ENCODE data around the gene LARP4B. TPM values are rescaled to one million over a fixed set of nuclear protein-coding genes. Genes with fewer than 3 reads are reported as not detected.

LARP4B gene
- total and polyA plus RNA-seq, 2 donors (not counting 3 experiments of a cell fraction or from before 2014, with no cell fraction given), result 27.4 to 101 TPM

DNA sequence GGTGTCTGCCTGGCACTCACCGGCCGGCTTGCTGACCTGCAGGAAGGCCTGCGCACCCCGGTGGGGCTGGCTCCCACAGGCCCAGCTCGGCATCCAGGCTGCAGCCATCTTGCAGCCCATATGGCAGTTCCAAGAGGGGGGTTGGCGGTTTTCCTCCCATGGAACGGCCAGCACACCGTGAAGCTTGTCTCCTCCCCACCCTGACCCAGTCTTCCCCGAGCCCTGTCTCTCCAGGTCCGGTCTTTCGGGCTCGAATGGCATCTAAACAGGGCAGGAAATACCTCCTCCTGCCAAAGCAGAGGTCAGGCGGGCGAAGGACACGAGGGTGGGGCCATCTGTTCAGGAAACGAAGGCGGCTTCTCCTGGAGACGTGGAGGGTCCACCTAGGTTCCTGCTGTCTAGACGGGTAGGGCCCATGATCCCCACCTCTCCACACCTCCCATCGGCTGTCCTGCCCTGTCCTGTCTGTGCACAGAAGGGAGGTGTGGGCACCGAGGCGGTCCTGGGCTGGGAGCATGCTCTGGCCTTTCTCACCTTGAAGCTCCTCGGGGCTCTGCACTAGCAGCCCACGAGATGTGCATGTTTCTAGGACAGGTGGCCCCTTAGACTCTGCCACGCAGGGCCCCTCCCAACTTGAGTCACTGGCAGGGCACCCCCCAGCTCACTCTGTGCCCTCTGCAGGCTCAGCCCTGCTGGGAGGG is 128.3 kb downstream of the LARP4B start:
- BruUV-seq (replicated peaks), result no TSS peak
- H3K4me3 ChIP-seq (replicated peaks in 1 of 3; ENCODE audit: insufficient read depth in 1 of 3, low read depth in 1 of 3, low read length in 3 of 3), result no peak overlapping the region
- no peak overlapping the region for H3K4me2 ChIP-seq (ENCODE audit: insufficient read depth, low read length)
- POLR2A ChIA-PET, result interaction anchor here (0.6 kb wide), 1 partner anchor 30 kb away, joined by 5 read pairs; no protein-coding TSS in a partner anchor
- no peak overlapping the region for H2AFZ ChIP-seq (ENCODE audit: low read depth, low read length)
- no peaks in the 10 kb centered on the region for H3K27me3 ChIP-seq (ENCODE audit: control insufficient read depth in 2 of 2, insufficient read depth in 2 of 2, low read length in 2 of 2)
- H3K36me3 ChIP-seq (ENCODE audit: control insufficient read depth in 2 of 2, extremely low read depth in 1 of 2, insufficient read depth in 2 of 2, low read length in 2 of 2), result peaks cover 2 to 10% of the 10 kb centered on the region in 2 experiments
- TF ChIP-seq FOS (IDR thresholded peaks at IDR 0.05; ENCODE audit: borderline replicate concordance, insufficient read depth, low read length) (no peak), MYC (IDR thresholded peaks at IDR 0.05; ENCODE audit: low read depth, low read length) (no peak), POLR2AphosphoS5 (IDR thresholded peaks at IDR 0.05; ENCODE audit: insufficient read depth, low read depth, low read length) (no peak), JUN (IDR thresholded peaks at IDR 0.05; ENCODE audit: borderline replicate concordance, insufficient read depth, insufficient read length, low read depth) (no peak), EZH2 (IDR thresholded peaks at IDR 0.05; ENCODE audit: borderline replicate concordance, low read depth, low read length, severe bottlenecking) (no peak), GATA2 (IDR thresholded peaks at IDR 0.05; ENCODE audit: insufficient read depth, insufficient read length, low read depth, low read length) (no peak), POLR2A (IDR thresholded peaks at IDR 0.05; ENCODE audit: low read depth, low read length) (no peak)
- TF ChIP-seq, protein P1, sequence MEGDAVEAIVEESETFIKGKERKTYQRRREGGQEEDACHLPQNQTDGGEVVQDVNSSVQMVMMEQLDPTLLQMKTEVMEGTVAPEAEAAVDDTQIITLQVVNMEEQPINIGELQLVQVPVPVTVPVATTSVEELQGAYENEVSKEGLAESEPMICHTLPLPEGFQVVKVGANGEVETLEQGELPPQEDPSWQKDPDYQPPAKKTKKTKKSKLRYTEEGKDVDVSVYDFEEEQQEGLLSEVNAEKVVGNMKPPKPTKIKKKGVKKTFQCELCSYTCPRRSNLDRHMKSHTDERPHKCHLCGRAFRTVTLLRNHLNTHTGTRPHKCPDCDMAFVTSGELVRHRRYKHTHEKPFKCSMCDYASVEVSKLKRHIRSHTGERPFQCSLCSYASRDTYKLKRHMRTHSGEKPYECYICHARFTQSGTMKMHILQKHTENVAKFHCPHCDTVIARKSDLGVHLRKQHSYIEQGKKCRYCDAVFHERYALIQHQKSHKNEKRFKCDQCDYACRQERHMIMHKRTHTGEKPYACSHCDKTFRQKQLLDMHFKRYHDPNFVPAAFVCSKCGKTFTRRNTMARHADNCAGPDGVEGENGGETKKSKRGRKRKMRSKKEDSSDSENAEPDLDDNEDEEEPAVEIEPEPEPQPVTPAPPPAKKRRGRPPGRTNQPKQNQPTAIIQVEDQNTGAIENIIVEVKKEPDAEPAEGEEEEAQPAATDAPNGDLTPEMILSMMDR (IDR thresholded peaks at IDR 0.05; ENCODE audit: extremely low read depth in 1 of 2, insufficient read depth in 1 of 2, low read depth in 1 of 2, low read length in 2 of 2), result no peak
- TF ChIP-seq, protein P2, sequence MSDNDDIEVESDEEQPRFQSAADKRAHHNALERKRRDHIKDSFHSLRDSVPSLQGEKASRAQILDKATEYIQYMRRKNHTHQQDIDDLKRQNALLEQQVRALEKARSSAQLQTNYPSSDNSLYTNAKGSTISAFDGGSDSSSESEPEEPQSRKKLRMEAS (IDR thresholded peaks at IDR 0.05; ENCODE audit: insufficient read depth, insufficient read length), result no peak
- intact Hi-C loops (cut with micrococcal nuclease), result no loop called here
- H3K9ac ChIP-seq (replicated peaks; ENCODE audit: extremely low read depth, insufficient read depth, low read length), result no peak overlapping the region
- no peak for FAIRE-seq
- H4K20me1 ChIP-seq (replicated peaks; ENCODE audit: control insufficient read depth, extremely low read depth, insufficient read depth, low read length), result peaks cover 2% of the 10 kb centered on the region
- H3K79me2 ChIP-seq (ENCODE audit: control insufficient read depth, insufficient read depth, low read length), result no peaks in the 10 kb centered on the region
- H3K27ac ChIP-seq (ENCODE audit: insufficient read depth, low read depth, low read length), result no peak overlapping the region
- no peaks in the 10 kb centered on the region for H3K9me1 ChIP-seq (replicated peaks; ENCODE audit: control insufficient read depth, extremely low read depth, insufficient read depth, low read length)
- no peaks in the 10 kb centered on the region for H3K9me3 ChIP-seq (replicated peaks; ENCODE audit: control insufficient read depth, insufficient read depth, low read length)
- no peak for DNase-seq (ENCODE audit: low read depth, low spot score)
- no peaks in the 10 kb centered on the region for H3K4me1 ChIP-seq (ENCODE audit: control insufficient read depth, extremely low read depth, insufficient read depth, low read length)
- CTCF ChIA-PET, result interaction anchor here (0.6 to 0.9 kb wide), 2 partner anchors 9 to 10 kb away, joined by 3 to 4 read pairs; no protein-coding TSS in a partner anchor
- dilution Hi-C loops (cut with MboI; ENCODE audit: extremely low pct_ligation_motif_present, low sequenced_read_pairs), result no loop called here

All from endothelial cell of umbilical vein (primary cell).